Measurements from ENCODE around the gene CA10. TPM values are rescaled to one million over a fixed set of nuclear protein-coding genes. Genes with fewer than 3 reads are reported as not detected.

The CA10 gene
- total and polyA plus RNA-seq, 2 donors (not counting 1 experiment from before 2014, with no cell fraction given), result not detected

- H3K27ac ChIP-seq (ENCODE audit: low read length in 2 of 2), result no peak overlapping the region
- WGBS (ENCODE audit: insufficient coverage), result 55% methylated on average over 4 of the region's 6 CpGs
- H3K27me3 ChIP-seq (replicated peaks in 1 of 4; ENCODE audit: control extremely low read depth in 1 of 4, control insufficient read depth in 3 of 4, insufficient read depth in 4 of 4, low read length in 3 of 4), result no peaks in the 10 kb centered on the region
- no peaks in the 10 kb centered on the region for H3K9me3 Mint-ChIP-seq (ENCODE audit: insufficient read depth)
- no peaks in the 10 kb centered on the region for H3K36me3 ChIP-seq (replicated peaks in 1 of 2; ENCODE audit: control extremely low read depth in 1 of 2, control insufficient read depth in 1 of 2, extremely low read depth in 1 of 2, insufficient read depth in 2 of 2, low read length in 1 of 2)
- no peak overlapping the region for H2AFZ ChIP-seq (ENCODE audit: insufficient read depth, low read depth, low read length, poor library complexity, severe bottlenecking)
- CTCF ChIA-PET, result no interaction called here
- H3K9ac ChIP-seq (ENCODE audit: low read length), result no peak overlapping the region
- POLR2A ChIA-PET, result no interaction called here
- H3K4me1 ChIP-seq (ENCODE audit: control insufficient read depth in 2 of 2, insufficient read depth in 2 of 2, low read length in 2 of 2), result no peaks in the 10 kb centered on the region
- H3K4me2 ChIP-seq (replicated peaks; ENCODE audit: low read depth, low read length, poor library complexity, severe bottlenecking), result no peak overlapping the region
- no peaks in the 10 kb centered on the region for H3K9me3 ChIP-seq (ENCODE audit: control extremely low read depth in 1 of 3, control insufficient read depth in 2 of 3, insufficient read depth in 1 of 3, low read length in 2 of 3)
- peaks cover 5% of the 10 kb centered on the region for H3K27me3 Mint-ChIP-seq
- H3K4me1 Mint-ChIP-seq, result no peaks in the 10 kb centered on the region
- H3K79me2 ChIP-seq (ENCODE audit: control insufficient read depth, insufficient read depth, low read length), result no peaks in the 10 kb centered on the region
- TF ChIP-seq CTCF (IDR thresholded peaks at IDR 0.05), result no peak
- TF ChIP-seq EZH2 (IDR thresholded peaks at IDR 0.05; ENCODE audit: borderline replicate concordance, insufficient read depth, low read depth, low read length, poor library complexity, severe bottlenecking), result no peak
- H3K4me3 ChIP-seq (ENCODE audit: control extremely low read depth in 1 of 5, extremely low read depth in 1 of 5, insufficient read depth in 1 of 5, low read depth in 2 of 5, low read length in 4 of 5), result no peak overlapping the region
- no peak overlapping the region for H3K27ac Mint-ChIP-seq
- H4K20me1 ChIP-seq (ENCODE audit: control insufficient read depth, insufficient read depth, low read length, poor library complexity, severe bottlenecking), result no peaks in the 10 kb centered on the region
- ATAC-seq (ENCODE audit: low read depth), result no peak
- no peak for DNase-seq
- no peak overlapping the region for H3K4me3 Mint-ChIP-seq
- intact Hi-C loops (cut with micrococcal nuclease), result no loop called here
These were observed 426.4 kb downstream of the CA10 start for GRCh38 chr17:51731941-51732722.

GRCh38 chr17:51730303-51731050, 428.0 kb downstream of the CA10 start:
- ATAC-seq (ENCODE audit: low read depth), result no peak
- Histone ChIP-seq H3K36me3 (replicated peaks in 1 of 2; ENCODE audit: control extremely low read depth in 1 of 2, control insufficient read depth in 1 of 2, extremely low read depth in 1 of 2, insufficient read depth in 2 of 2, low read length in 1 of 2) (no peaks in the 10 kb centered on the region), H3K27me3 (replicated peaks in 1 of 4; ENCODE audit: control extremely low read depth in 1 of 4, control insufficient read depth in 3 of 4, insufficient read depth in 4 of 4, low read length in 3 of 4) (no peaks in the 10 kb centered on the region), H3K27ac (ENCODE audit: low read length in 2 of 2) (no peak overlapping the region), H3K4me1 (ENCODE audit: control insufficient read depth in 2 of 2, insufficient read depth in 2 of 2, low read length in 2 of 2) (no peaks in the 10 kb centered on the region), H2AFZ (ENCODE audit: insufficient read depth, low read depth, low read length, poor library complexity, severe bottlenecking) (no peak overlapping the region), H3K4me3 (ENCODE audit: control extremely low read depth in 1 of 5, extremely low read depth in 1 of 5, insufficient read depth in 1 of 5, low read depth in 2 of 5, low read length in 4 of 5) (no peak overlapping the region), H3K9me3 (ENCODE audit: control extremely low read depth in 1 of 3, control insufficient read depth in 2 of 3, insufficient read depth in 1 of 3, low read length in 2 of 3) (no peaks in the 10 kb centered on the region), H3K4me2 (replicated peaks; ENCODE audit: low read depth, low read length, poor library complexity, severe bottlenecking) (no peak overlapping the region), H3K79me2 (ENCODE audit: control insufficient read depth, insufficient read depth, low read length) (no peaks in the 10 kb centered on the region), H4K20me1 (ENCODE audit: control insufficient read depth, insufficient read depth, low read length, poor library complexity, severe bottlenecking) (no peaks in the 10 kb centered on the region), H3K9ac (ENCODE audit: low read length) (no peak overlapping the region)
- no peak for DNase-seq
- ChIA-PET POLR2A (no interaction called here), CTCF (no interaction called here)
- intact Hi-C loops (cut with micrococcal nuclease), result no loop called here
- 100% methylated on average over 3 of the region's 4 CpGs for WGBS (ENCODE audit: insufficient coverage)
- no peaks in the 10 kb centered on the region for H3K9me3 Mint-ChIP-seq (ENCODE audit: insufficient read depth)
- no peak for TF ChIP-seq EZH2 (IDR thresholded peaks at IDR 0.05; ENCODE audit: borderline replicate concordance, insufficient read depth, low read depth, low read length, poor library complexity, severe bottlenecking)
- no peak for TF ChIP-seq CTCF (IDR thresholded peaks at IDR 0.05)
- no peaks in the 10 kb centered on the region for H3K4me1 Mint-ChIP-seq
- peaks cover 5% of the 10 kb centered on the region for H3K27me3 Mint-ChIP-seq
- H3K27ac Mint-ChIP-seq, result no peak overlapping the region
- H3K4me3 Mint-ChIP-seq, result no peak overlapping the region
